HCT116 (cell line): ENCODE data around the gene SORL1-AS1.

Source experiments
- ATAC-seq: fragments of 200-7000 bp; cut with Tn5 transposase; 2 replicates; pipeline ENCODE4 v1.9.1; 2020; ENCODE audit warnings: mild to moderate bottlenecking, moderate library complexity
- BruUV-seq: library from RNA; stranded (reverse); fragments of 400-500 nt; replicated peaks from 2 replicates; lab custom pipeline; 2021; lab: Mats Ljungman, UMichigan
- CTCF ChIA-PET: fragments of 300-600 bp; sonication (Branson Sonifier 250); formaldehyde crosslinking; loops from one replicate; lab custom pipeline; 2021; ENCODE audit warnings: antibody characterized with exemption; lab: Charles Lee
- POLR2A ChIA-PET: fragments of 300-600, 350-600 bp; sonication (Branson Sonifier 250); formaldehyde crosslinking; loops from one replicate; lab custom pipeline; 2021; ENCODE audit warnings: antibody characterized with exemption; lab: Charles Lee
- RAD21 ChIA-PET, 2 experiments: fragments of 300-600 bp; sonication (Branson Sonifier 250); formaldehyde crosslinking; loops; one replicate each; lab custom pipeline; 2023; ENCODE audit warnings: low total read pairs in 2 of 2; ENCODE audit not compliant: uncharacterized antibody in 2 of 2, unreplicated experiment in 2 of 2, low non-redundant PET in 1 of 2; lab: Charles Lee
- DNase-seq: peaks from one replicate; pipeline ENCODE4 v3.0.0-alpha.2; 2010; ENCODE audit warnings: low read depth, low spot score
- H2AFZ ChIP-seq: fragments of 200-600 bp; shearing (Covaris generic), sonication (generic); 2 replicates; pipeline ENCODE4 v1.6.1; 2017; ENCODE audit warnings: low read depth, mixed run types, mixed read lengths, antibody characterized with exemption, low read length; ENCODE audit not compliant: poor library complexity, severe bottlenecking
- H3K27ac ChIP-seq: 2 replicates; pipeline ENCODE4 v1.5.1; 2012; ENCODE audit warnings: low read depth, low read length
- H3K27me3 ChIP-seq: fragments of 200-600 bp; sonication (generic); 2 replicates; pipeline ENCODE4 v1.6.1; 2016; ENCODE audit warnings: mixed run types, low read length, mixed read lengths; ENCODE audit not compliant: insufficient read depth
- H3K36me3 ChIP-seq, 2 experiments: fragments of 200-500 bp in 1 of 2; fragments of 200-600 bp in 1 of 2; sonication (Bioruptor generic) in 1 of 2; sonication (generic) in 1 of 2; 2 replicates each; pipeline versions ENCODE4 v1.5.1 to v1.6.1; 2014 to 2016; ENCODE audit warnings: low read length in 2 of 2, inconsistent platforms in 1 of 2, mixed read lengths in 1 of 2, mixed run types in 1 of 2; ENCODE audit not compliant: insufficient read depth in 2 of 2, control insufficient read depth in 1 of 2
- H3K4me1 ChIP-seq, 2 experiments: fragments of 200-600 bp in 1 of 2; sonication (generic) in 1 of 2; 2 replicates each; pipeline versions ENCODE4 v1.5.1 to v1.6.1; 2012 to 2017; ENCODE audit warnings: low read length in 2 of 2, inconsistent platforms in 1 of 2, mild to moderate bottlenecking in 1 of 2, mixed read lengths in 1 of 2, mixed run types in 1 of 2, moderate library complexity in 1 of 2; ENCODE audit not compliant: insufficient read depth in 2 of 2, control insufficient read depth in 1 of 2
- H3K4me2 ChIP-seq: fragments of 200-600 bp; sonication (generic); 2 replicates; pipeline ENCODE4 v1.6.1; 2017; ENCODE audit warnings: mixed run types, low read length, mixed read lengths
- H3K4me3 ChIP-seq, 2 experiments: fragments of 200-600 bp in 1 of 2; sonication (generic) in 1 of 2; replicated peaks in 1 of 2; 2 replicates each; pipeline ENCODE4 v1.5.1; 2011 to 2016; ENCODE audit warnings: low read length in 2 of 2, control low read depth in 1 of 2, low read depth in 1 of 2, mild to moderate bottlenecking in 1 of 2, mixed read lengths in 1 of 2, mixed run types in 1 of 2
- H3K79me2 ChIP-seq: fragments of 200-600 bp; sonication (generic); 2 replicates; pipeline ENCODE4 v1.6.1; 2017; ENCODE audit warnings: mild to moderate bottlenecking, mixed run types, low read length, moderate library complexity, mixed read lengths; ENCODE audit not compliant: insufficient read depth
- H3K9ac ChIP-seq: fragments of 200-600 bp; sonication (generic); 2 replicates; pipeline ENCODE4 v1.6.1; 2016; ENCODE audit warnings: low read length, mixed read lengths
- H3K9me2 ChIP-seq: fragments of 200-600 bp; sonication (generic), shearing (Covaris generic); 2 replicates; pipeline ENCODE4 v1.6.1; 2017; ENCODE audit warnings: mixed run types, mild to moderate bottlenecking, moderate library complexity; ENCODE audit not compliant: insufficient read depth
- H3K9me3 ChIP-seq, 2 experiments: fragments of 200-500 bp in 1 of 2; fragments of 200-600 bp in 1 of 2; sonication (Bioruptor generic) in 1 of 2; sonication (generic) in 1 of 2; 2 replicates each; pipeline ENCODE4 v1.6.1; 2014 to 2017; ENCODE audit warnings: low read length in 2 of 2, mixed read lengths in 2 of 2, inconsistent platforms in 1 of 2, low read depth in 1 of 2, mild to moderate bottlenecking in 1 of 2, mixed run types in 1 of 2, moderate library complexity in 1 of 2; ENCODE audit not compliant: control insufficient read depth in 1 of 2, insufficient read depth in 1 of 2
- H4K20me1 ChIP-seq: fragments of 200-600 bp; sonication (generic), shearing (Covaris generic); 2 replicates; pipeline ENCODE4 v1.6.1; 2017; ENCODE audit warnings: mixed run types, mild to moderate bottlenecking, moderate library complexity; ENCODE audit not compliant: insufficient read depth
- ATF3 ChIP-seq: IDR thresholded peaks from 2 replicates; pipeline ENCODE4 v1.6.1; 2012
- EGR1 ChIP-seq: IDR thresholded peaks from 2 replicates; pipeline ENCODE4 v1.6.1; 2012; ENCODE audit warnings: low read depth
- ELF1 ChIP-seq: IDR thresholded peaks from 2 replicates; pipeline ENCODE4 v1.6.1; 2012; ENCODE audit warnings: low read depth, borderline replicate concordance
- EZH2 ChIP-seq: fragments of 200-600 bp; sonication (generic); IDR thresholded peaks from 2 replicates; pipeline ENCODE4 v1.6.1; 2017; ENCODE audit warnings: antibody characterized with exemption, mixed run types
- MAX ChIP-seq: IDR thresholded peaks from 2 replicates; pipeline ENCODE4 v1.6.1; 2012
- POLR2AphosphoS5 ChIP-seq: IDR thresholded peaks from 2 replicates; pipeline ENCODE4 v1.6.1; 2011; ENCODE audit warnings: mild to moderate bottlenecking, low read depth, low read length, moderate library complexity
- RAD21 ChIP-seq: IDR thresholded peaks from 2 replicates; pipeline ENCODE4 v1.6.1; 2012; ENCODE audit warnings: low read depth, mild to moderate bottlenecking
- REST ChIP-seq: IDR thresholded peaks from 2 replicates; pipeline ENCODE4 v1.6.1; 2012; ENCODE audit warnings: low read depth
- YY1 ChIP-seq: IDR thresholded peaks from 2 replicates; pipeline ENCODE4 v1.6.1; 2011; ENCODE audit warnings: low read length, low read depth, moderate library complexity, mild to moderate bottlenecking; ENCODE audit not compliant: insufficient replicate concordance; ENCODE audit errors: extremely low read depth
- intact Hi-C: fragments of 100-400 bp; cut with micrococcal nuclease; formaldehyde crosslinking; loops from 2 replicates; pipeline ENCODE4 v1.10.0; 2022

SORL1-AS1 gene

GRCh38 chr11:121451178-121451985 lies 1.4 kb downstream of the SORL1-AS1 start:
- Histone ChIP-seq H4K20me1 (no peaks in the 10 kb centered on the region), H3K4me3 (peak overlapping the region; percentile 69 to 87), H2AFZ (peak overlapping the region; percentile 73), H3K36me3 (no peaks in the 10 kb centered on the region), H3K4me1 (peaks cover 8 to 16% of the 10 kb centered on the region in 2 experiments; a peak in 3 of 4 replicates), H3K27ac (peak overlapping the region; percentile 68; the same call in 1 of the 2 replicates), H3K9me3 (no peaks in the 10 kb centered on the region), H3K9ac (peak overlapping the region; percentile 64), H3K9me2 (no peaks in the 10 kb centered on the region), H3K27me3 (no peaks in the 10 kb centered on the region), H3K79me2 (no peaks in the 10 kb centered on the region), H3K4me2 (peak overlapping the region; percentile 92)
- BruUV-seq: no TSS peak
- no peak for ATAC-seq
- ChIA-PET POLR2A (interaction anchor here (1.1 kb wide), 1 partner anchor 15 kb away, joined by 3 read pairs; no protein-coding TSS in a partner anchor), CTCF (interaction anchor here (0.5 to 1.3 kb wide), 3 partner anchors 10 to 42 kb away, joined by 3 to 4 read pairs (median 3); no protein-coding TSS in a partner anchor), RAD21 (no interaction called here)
- intact Hi-C loops: no loop called here
- TF ChIP-seq POLR2AphosphoS5: no peak
- TF ChIP-seq ELF1: no peak
- TF ChIP-seq REST: no peak
- no peak for TF ChIP-seq YY1
- no peak for TF ChIP-seq EGR1
- TF ChIP-seq ATF3: no peak
- no peak for TF ChIP-seq RAD21
- no peak for TF ChIP-seq EZH2
- no peak for TF ChIP-seq MAX
- no peak for DNase-seq
